ENCODE measurements around the gene HIPK3. TPM values are rescaled to one million over a fixed set of nuclear protein-coding genes. Genes with fewer than 3 reads are reported as not detected.
A peak's percentile ranks its signal among the peaks of the same experiment; 100 is the strongest.

HIPK3 gene
- total and polyA plus RNA-seq, 9 of the 15 experiments (the other 6 are each of a cell fraction or from before 2014, with no cell fraction given), result 2.3 to 19.6 (median 7.5) TPM

GRCh38 chr11:33334627-33335026 is 77.4 kb downstream of the HIPK3 start:
- no peaks in the 10 kb centered on the region for H3K9me3 ChIP-seq (replicated peaks; ENCODE audit: control insufficient read depth, insufficient read depth, low read depth, low read length)
- no peak for FAIRE-seq
- H3K4me1 ChIP-seq (replicated peaks in 1 of 2; ENCODE audit: control insufficient read depth in 2 of 2, insufficient read depth in 2 of 2, low read length in 2 of 2), result no peaks in the 10 kb centered on the region
- no peak overlapping the region for H3K4me3 ChIP-seq
- DNase-seq (ENCODE audit: extremely low read depth in 1 of 4, low spot score in 3 of 4), result no peak
- WGBS (ENCODE audit: insufficient coverage, low coverage, missing lambda C conversion rate), result 86% methylated on average over 3 of the region's 3 CpGs
- peaks cover 6% of the 10 kb centered on the region; the same call in 1 of the 3 replicates for H3K36me3 ChIP-seq (ENCODE audit: control insufficient read depth, insufficient read depth, low read length)
- H3K27ac ChIP-seq (ENCODE audit: extremely low read depth, low read depth, low read length), result no peak overlapping the region
- H3K27me3 ChIP-seq (ENCODE audit: control insufficient read depth in 2 of 2, insufficient read depth in 2 of 2, low read length in 2 of 2), result no peaks in the 10 kb centered on the region
- POLR2A ChIA-PET, result interaction anchor here (0.5 to 2.0 kb wide), 3 partner anchors 8 to 173 kb away, joined by 3 to 4 read pairs (median 3); partner anchors contain the start of gene CSTF3
- H3K4me2 ChIP-seq (ENCODE audit: insufficient read depth, low read length), result no peak overlapping the region
- intact Hi-C loops (cut with micrococcal nuclease), result no loop called here
- no peaks in the 10 kb centered on the region for H4K20me1 ChIP-seq (replicated peaks; ENCODE audit: control insufficient read depth, insufficient read depth, low read length)
- no peak for ATAC-seq
- H2AFZ ChIP-seq (ENCODE audit: low read depth, low read length), result no peak overlapping the region
- CTCF ChIA-PET (ENCODE audit: low intra/inter-chr PET ratio), result interaction anchor here (0.6 kb wide), 1 partner anchor 373 kb away, joined by 3 read pairs; no protein-coding TSS in a partner anchor
- BruUV-seq (replicated peaks), result no TSS peak
- H3K9me1 ChIP-seq (ENCODE audit: control insufficient read depth, insufficient read depth, low read length), result peaks cover 3% of the 10 kb centered on the region
- no peak overlapping the region for H3K9ac ChIP-seq (ENCODE audit: insufficient read depth in 1 of 2, low read depth in 2 of 2, low read length in 2 of 2)
- in situ Hi-C loops (cut with MboI), result loop anchor here (25.0 kb wide), 1 partner anchor 372 kb away; no protein-coding TSS in a partner anchor
- TF ChIP-seq ZEB2 (IDR thresholded peaks at IDR 0.05) (no peak), RBM15 (IDR thresholded peaks at IDR 0.05; ENCODE audit: insufficient read depth, low read length) (no peak), ARID2 (IDR thresholded peaks at IDR 0.05) (no peak)
- TF ChIP-seq, protein P1, sequence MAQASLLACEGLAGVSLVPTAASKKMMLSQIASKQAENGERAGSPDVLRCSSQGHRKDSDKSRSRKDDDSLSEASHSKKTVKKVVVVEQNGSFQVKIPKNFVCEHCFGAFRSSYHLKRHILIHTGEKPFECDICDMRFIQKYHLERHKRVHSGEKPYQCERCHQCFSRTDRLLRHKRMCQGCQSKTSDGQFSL (CRISPR knock-in tag; IDR thresholded peaks at IDR 0.05), result no peak
- TF ChIP-seq, protein P1 (tag; IDR thresholded peaks at IDR 0.05), result no peak
- H3K79me2 ChIP-seq (ENCODE audit: control insufficient read depth, insufficient read depth, low read length), result no peaks in the 10 kb centered on the region

DNA sequence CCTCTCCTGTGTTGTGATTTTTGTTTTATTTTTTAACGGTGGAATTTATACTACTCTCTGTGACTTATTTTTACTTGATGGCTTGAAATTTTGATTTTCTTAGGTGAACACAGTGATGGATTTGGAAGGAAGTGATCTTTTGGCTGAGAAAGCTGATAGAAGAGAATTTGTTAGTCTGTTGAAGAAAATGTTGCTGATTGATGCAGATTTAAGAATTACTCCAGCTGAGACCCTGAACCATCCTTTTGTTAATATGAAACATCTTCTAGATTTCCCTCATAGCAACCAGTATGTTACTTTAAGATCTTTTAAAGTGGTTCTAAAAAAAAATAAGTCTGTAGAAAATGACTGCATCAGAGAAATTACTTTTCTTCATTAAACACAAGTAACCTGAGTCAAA is 82.1 kb downstream of the HIPK3 start:
- ChIA-PET CTCF (ENCODE audit: low intra/inter-chr PET ratio) (no interaction called here), POLR2A (no interaction called here)
- ATAC-seq, result no peak
- BruUV-seq (replicated peaks), result no TSS peak
- Histone ChIP-seq H3K4me2 (ENCODE audit: insufficient read depth, low read length) (no peak overlapping the region), H3K9me1 (ENCODE audit: control insufficient read depth, insufficient read depth, low read length) (peaks cover 3% of the 10 kb centered on the region), H4K20me1 (replicated peaks; ENCODE audit: control insufficient read depth, insufficient read depth, low read length) (no peaks in the 10 kb centered on the region), H3K9ac (ENCODE audit: insufficient read depth in 1 of 2, low read depth in 2 of 2, low read length in 2 of 2) (no peak overlapping the region), H3K27ac (ENCODE audit: extremely low read depth, low read depth, low read length) (no peak overlapping the region), H3K79me2 (ENCODE audit: control insufficient read depth, insufficient read depth, low read length) (no peaks in the 10 kb centered on the region), H2AFZ (ENCODE audit: low read depth, low read length) (no peak overlapping the region), H3K4me1 (replicated peaks in 1 of 2; ENCODE audit: control insufficient read depth in 2 of 2, insufficient read depth in 2 of 2, low read length in 2 of 2) (peaks cover 0 to 6% of the 10 kb centered on the region in 2 experiments; a peak in 3 of 5 replicates), H3K36me3 (ENCODE audit: control insufficient read depth, insufficient read depth, low read length) (peaks cover 48% of the 10 kb centered on the region), H3K27me3 (ENCODE audit: control insufficient read depth in 2 of 2, insufficient read depth in 2 of 2, low read length in 2 of 2) (no peaks in the 10 kb centered on the region), H3K9me3 (replicated peaks; ENCODE audit: control insufficient read depth, insufficient read depth, low read depth, low read length) (no peaks in the 10 kb centered on the region), H3K4me3 (no peak overlapping the region)
- 50% methylated on average over 1 of the region's 1 CpG for WGBS (ENCODE audit: insufficient coverage, low coverage, missing lambda C conversion rate)
- DNase-seq (ENCODE audit: extremely low read depth in 1 of 4, low spot score in 3 of 4), result no peak
- TF ChIP-seq ZNF316 (IDR thresholded peaks at IDR 0.05), result peak; percentile 67
- no peak for TF ChIP-seq ZC3H8 (IDR thresholded peaks at IDR 0.05)
- no peak for TF ChIP-seq RBM15 (IDR thresholded peaks at IDR 0.05; ENCODE audit: insufficient read depth, low read length)
- 0 out of 2 replicates have a peak, but pooled peaks have one; percentile 27 for TF ChIP-seq C11orf30 (IDR thresholded peaks at IDR 0.05; ENCODE audit: low read depth)
- TF ChIP-seq CBX3 (IDR thresholded peaks at IDR 0.05; ENCODE audit: borderline replicate concordance in 1 of 2, low read length in 2 of 2), result no peak
- no peak for FAIRE-seq
- in situ Hi-C loops (cut with MboI) (loop anchor here (25.0 kb wide), 1 partner anchor 377 kb away; no protein-coding TSS in a partner anchor), intact Hi-C loops (cut with micrococcal nuclease) (no loop called here)
